NT2/D1 (cell line): ENCODE data around the gene PGAP2.

Experiments used
- SUZ12 ChIP-seq: IDR thresholded peaks from 2 replicates; pipeline ENCODE4 v1.6.1; 2011; ENCODE audit not compliant: insufficient read length, insufficient read depth; ENCODE audit errors: extremely low read depth
- YY1 ChIP-seq: IDR thresholded peaks from 2 replicates; pipeline ENCODE4 v1.6.1; 2011; ENCODE audit not compliant: insufficient read length, insufficient read depth
- ZNF274 ChIP-seq: IDR thresholded peaks from 2 replicates; pipeline ENCODE4 v1.6.1; 2011; ENCODE audit warnings: mild to moderate bottlenecking, low read depth, low read length

DNA sequence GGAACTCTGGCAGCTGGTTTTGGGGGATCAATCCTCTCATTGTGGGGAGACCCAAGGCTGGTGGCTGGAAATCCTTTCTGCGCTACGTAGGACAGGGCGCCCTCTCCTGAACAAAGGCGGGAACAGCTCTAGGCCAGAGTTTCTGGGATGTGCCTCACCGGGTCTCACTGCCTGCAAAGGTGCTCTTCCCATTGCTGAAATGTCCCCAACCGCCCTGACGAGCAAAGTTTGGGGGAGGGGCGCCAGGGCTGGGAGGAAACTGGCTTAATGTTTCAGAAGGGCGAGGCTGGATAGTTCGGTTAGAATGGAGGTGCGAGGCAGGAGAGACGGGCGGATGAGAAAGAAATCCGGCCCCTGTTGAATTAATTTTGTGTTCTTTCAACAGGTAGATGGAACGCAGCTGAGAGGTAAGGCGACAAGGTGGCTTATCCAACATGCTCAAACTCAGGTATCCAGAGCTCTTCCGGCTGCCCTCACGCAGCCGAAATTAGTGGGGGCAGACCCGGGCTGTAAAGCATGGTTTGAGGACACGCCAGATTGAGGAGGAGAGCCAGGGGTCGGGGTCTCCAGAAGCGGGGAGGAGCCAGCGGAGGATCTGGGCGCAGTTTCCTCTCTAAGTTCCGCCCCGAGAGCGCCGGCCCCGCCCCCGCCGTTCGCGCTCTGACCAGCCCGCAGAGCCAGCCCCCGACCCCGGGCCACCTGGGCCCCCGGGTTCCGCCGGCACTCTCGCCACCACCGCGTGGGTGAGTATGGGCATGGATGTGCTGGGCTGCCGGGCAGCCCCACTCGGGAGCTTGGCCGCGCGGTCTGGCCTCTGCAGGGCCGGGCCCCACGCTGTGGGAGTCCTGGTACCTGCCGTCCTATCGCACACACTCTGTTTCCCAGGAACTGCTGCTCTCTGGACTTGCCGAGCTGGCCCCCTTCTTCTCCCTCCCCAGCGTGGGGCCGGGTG, at the start of gene PGAP2:
- TF ChIP-seq YY1 (no peak), ZNF274 (no peak), SUZ12 (no peak)
